Endothelial cell of umbilical vein (primary cell): Measurements from ENCODE around the gene CACNA1C. TPM values are rescaled to one million over a fixed set of nuclear protein-coding genes. Genes with fewer than 3 reads are reported as not detected.
A peak's percentile ranks its signal among the peaks of the same experiment; 100 is the strongest.

Experiments
- BruUV-seq: library from RNA; stranded (reverse); fragments of 400-500 nt; replicated peaks from 2 replicates; lab custom pipeline; 2021; lab: Mats Ljungman, UMichigan
- CTCF ChIA-PET: fragments of 300-600, 350-600 bp; sonication (Branson Sonifier 250); formaldehyde crosslinking; loops from one replicate; lab custom pipeline; 2021; ENCODE audit warnings: antibody characterized with exemption, inconsistent platforms; lab: Charles Lee
- POLR2A ChIA-PET: fragments of 300-600, 350-600 bp; sonication (Branson Sonifier 250); formaldehyde crosslinking; loops from one replicate; lab custom pipeline; 2021; ENCODE audit warnings: antibody characterized with exemption, inconsistent platforms; lab: Charles Lee
- DNase-seq: peaks from one replicate; pipeline ENCODE4 v3.0.0-alpha.2; 2011; ENCODE audit warnings: low read depth, low spot score
- FAIRE-seq: peaks from 2 replicates; lab custom pipeline; 2011; peaks lifted over from hg19 to GRCh38; lab: Jason Lieb, UNC
- H2AFZ ChIP-seq: 2 replicates; pipeline ENCODE4 v1.6.0; 2012; ENCODE audit warnings: low read depth, low read length, control low read depth, inconsistent platforms
- H3K27ac ChIP-seq: 2 replicates; pipeline ENCODE4 v1.5.1; 2011; ENCODE audit warnings: low read depth, mild to moderate bottlenecking, control low read depth, low read length, moderate library complexity; ENCODE audit not compliant: insufficient read depth
- H3K27me3 ChIP-seq, 2 experiments: 2 replicates each; pipeline versions ENCODE4 v1.6.0 to v1.6.1; 2011; ENCODE audit warnings: low read length in 2 of 2, mixed read lengths in 1 of 2; ENCODE audit not compliant: control insufficient read depth in 2 of 2, insufficient read depth in 2 of 2
- H3K36me3 ChIP-seq, 2 experiments: 2 replicates in 1 of 2; 3 replicates in 1 of 2; pipeline ENCODE4 v1.5.1; 2011; ENCODE audit warnings: low read length in 2 of 2, mild to moderate bottlenecking in 1 of 2, moderate library complexity in 1 of 2; ENCODE audit not compliant: control insufficient read depth in 2 of 2, insufficient read depth in 2 of 2; ENCODE audit errors: extremely low read depth in 1 of 2
- H3K4me1 ChIP-seq: 3 replicates; pipeline ENCODE4 v1.5.1; 2011; ENCODE audit warnings: mild to moderate bottlenecking, low read length; ENCODE audit not compliant: control insufficient read depth, insufficient read depth; ENCODE audit errors: extremely low read depth
- H3K4me2 ChIP-seq: 2 replicates; pipeline ENCODE4 v1.6.1; 2011; ENCODE audit warnings: low read length, control low read depth, mixed read lengths; ENCODE audit not compliant: insufficient read depth
- H3K4me3 ChIP-seq, 3 experiments: fragments of 200-600 bp in 1 of 3; sonication (generic), shearing (Covaris generic) in 1 of 3; replicated peaks in 1 of 3; 2 replicates each; pipeline ENCODE4 v1.5.1; 2011 to 2016; ENCODE audit warnings: control low read depth in 3 of 3, low read length in 3 of 3, mild to moderate bottlenecking in 2 of 3, inconsistent platforms in 1 of 3, low read depth in 1 of 3, moderate library complexity in 1 of 3; ENCODE audit not compliant: insufficient read depth in 1 of 3
- H3K79me2 ChIP-seq: 2 replicates; pipeline ENCODE4 v1.6.0; 2012; ENCODE audit warnings: low read length, inconsistent platforms; ENCODE audit not compliant: control insufficient read depth, insufficient read depth
- H3K9ac ChIP-seq: replicated peaks from 2 replicates; pipeline ENCODE3; 2011; ENCODE audit warnings: low read length, control low read depth; ENCODE audit not compliant: insufficient read depth; ENCODE audit errors: extremely low read depth
- H3K9me1 ChIP-seq: replicated peaks from 3 replicates; pipeline ENCODE4 v1.6.0; 2011; ENCODE audit warnings: mild to moderate bottlenecking, low read length; ENCODE audit not compliant: control insufficient read depth, insufficient read depth; ENCODE audit errors: extremely low read depth
- H3K9me3 ChIP-seq: replicated peaks from 2 replicates; pipeline ENCODE4 v1.5.1; 2012; ENCODE audit warnings: low read length, inconsistent platforms; ENCODE audit not compliant: control insufficient read depth, insufficient read depth
- H4K20me1 ChIP-seq: replicated peaks from 2 replicates; pipeline ENCODE3; 2011; ENCODE audit warnings: mild to moderate bottlenecking, low read length; ENCODE audit not compliant: control insufficient read depth, insufficient read depth; ENCODE audit errors: extremely low read depth
- CTCF ChIP-seq, 2 donors: IDR thresholded peaks; 1 replicate in 1 of 2; 2 replicates in 1 of 2; pipeline ENCODE4 v1.5.1; 2011; ENCODE audit warnings: low read length in 2 of 2, mild to moderate bottlenecking in 2 of 2, moderate library complexity in 2 of 2, control low read depth in 1 of 2, inconsistent platforms in 1 of 2, low read depth in 1 of 2; ENCODE audit not compliant: insufficient read depth in 1 of 2; ENCODE audit errors: extremely low read depth in 1 of 2
- EZH2 ChIP-seq: IDR thresholded peaks from 2 replicates; pipeline ENCODE4 v1.6.1; 2012; ENCODE audit warnings: borderline replicate concordance, low read depth, mild to moderate bottlenecking, moderate library complexity, low read length, inconsistent platforms; ENCODE audit not compliant: severe bottlenecking
- FOS ChIP-seq: IDR thresholded peaks from 2 replicates; pipeline ENCODE4 v1.6.1; 2011; ENCODE audit warnings: mild to moderate bottlenecking, low read length, moderate library complexity, borderline replicate concordance; ENCODE audit not compliant: insufficient read depth
- GATA2 ChIP-seq: IDR thresholded peaks from 2 replicates; pipeline ENCODE4 v1.7.0; 2011; ENCODE audit warnings: low read depth, mild to moderate bottlenecking, moderate library complexity, mixed read lengths, low read length; ENCODE audit not compliant: insufficient read length, insufficient read depth
- JUN ChIP-seq: IDR thresholded peaks from 2 replicates; pipeline ENCODE4 v1.6.1; 2011; ENCODE audit warnings: borderline replicate concordance, low read depth; ENCODE audit not compliant: insufficient read length, insufficient read depth
- MAX ChIP-seq: IDR thresholded peaks from 2 replicates; pipeline ENCODE4 v1.6.1; 2011; ENCODE audit not compliant: insufficient read depth, insufficient read length
- MYC ChIP-seq: IDR thresholded peaks from one replicate; pipeline ENCODE4 v1.6.1; 2011; ENCODE audit warnings: mild to moderate bottlenecking, low read depth, low read length
- POLR2A ChIP-seq: IDR thresholded peaks from 2 replicates; pipeline ENCODE4 v1.6.1; 2012; ENCODE audit warnings: low read depth, mild to moderate bottlenecking, control low read depth, low read length
- POLR2AphosphoS5 ChIP-seq: IDR thresholded peaks from 2 replicates; pipeline ENCODE4 v1.6.1; 2012; ENCODE audit warnings: low read depth, mild to moderate bottlenecking, control low read depth, low read length, moderate library complexity; ENCODE audit not compliant: insufficient read depth
- dilution Hi-C: fragments of 300-500 bp; cut with MboI; formaldehyde crosslinking; loops from one replicate; pipeline ENCODE4 v1.15.0; 2019; ENCODE audit warnings: low sequenced_read_pairs; ENCODE audit not compliant: extremely low pct_ligation_motif_present
- intact Hi-C: fragments of 100-400 bp; cut with micrococcal nuclease; formaldehyde crosslinking; loops from one replicate; pipeline ENCODE4 v1.10.0; 2022
- polyA plus RNA-seq, 4 experiments: library from polyadenylated mRNA; depleted of rRNA in 3 of 4; stranded (reverse) in 3 of 4; unstranded in 1 of 4; fragments of >200 nt; gene quantifications; 2 replicates each; pipeline versions ENCODE4 v1.2.1 to v1.2.3, GENCODE V29; 2011 to 2012; ENCODE audit warnings: missing spikeins in 1 of 4
- total RNA-seq: library from RNA; stranded (reverse); gene quantifications from 2 replicates; pipeline ENCODE4 v1.2.3, GENCODE V29; 2021

CACNA1C gene
- total and polyA plus RNA-seq, 2 donors (not counting 3 experiments of a cell fraction or from before 2014, with no cell fraction given) = not detected

- FAIRE-seq = no peak
- Histone ChIP-seq H3K27me3 (peaks cover 57 to 68% of the 10 kb centered on the region in 2 experiments), H3K4me1 (peaks cover 3% of the 10 kb centered on the region), H3K79me2 (no peaks in the 10 kb centered on the region), H3K36me3 (no peaks in the 10 kb centered on the region), H3K9ac (no peak overlapping the region), H2AFZ (no peak overlapping the region), H4K20me1 (no peaks in the 10 kb centered on the region), H3K9me1 (no peaks in the 10 kb centered on the region), H3K4me2 (no peak overlapping the region), H3K9me3 (no peaks in the 10 kb centered on the region), H3K27ac (no peak overlapping the region), H3K4me3 (no peak overlapping the region)
- intact Hi-C loops (loop anchor here (10.0 kb wide), 2 partner anchors 230 to 340 kb away; no protein-coding TSS in a partner anchor), dilution Hi-C loops (no loop called here)
- no TSS peak for BruUV-seq
- ChIA-PET POLR2A (no interaction called here), CTCF (interaction anchor here (0.9 kb wide), 1 partner anchor 587 kb away, joined by 3 read pairs; no protein-coding TSS in a partner anchor)
- TF ChIP-seq MYC (no peak), EZH2 (peak; percentile 77), FOS (no peak), GATA2 (no peak), POLR2AphosphoS5 (no peak), POLR2A (no peak), JUN (no peak), MAX (no peak), CTCF (IDR thresholded peaks at IDR 0.05; ENCODE audit: extremely low read depth in 1 of 2, insufficient read depth in 1 of 2, low read depth in 1 of 2, low read length in 2 of 2) (no peak)
- DNase-seq = no peak
Observed at GRCh38 chr12:2054091-2055018, 1.6 kb downstream of the CACNA1C start.
